Inflammatory macrophage (primary cell): ENCODE results near the gene CRY1.
A peak's percentile ranks its signal among the peaks of the same experiment; 100 is the strongest.

Experiments
- DNase-seq, 2 donors: peaks; one replicate each; pipeline ENCODE4 v3.0.0-alpha.2; 2020 to 2022
- total RNA-seq, 18 experiments: gene quantifications; one replicate each; lab custom pipeline; 2026; ENCODE audit warnings: mixed read lengths in 6 of 18, inconsistent platforms in 2 of 18; lab: John Stamatoyannopoulos, UW

Gene CRY1
- total RNA-seq: 8.0 to 24.5 (median 18.2) reads per million in 18 experiments

- DNase-seq: peak; percentile 94 to 96
Observed at GRCh38 chr12:107093417-107094182, at the start of gene CRY1. Gene CRY1, minus strand, starts transcription at chr12:107093549. Its CDS starts 588 bp downstream, at chr12:107092961.

DNA sequence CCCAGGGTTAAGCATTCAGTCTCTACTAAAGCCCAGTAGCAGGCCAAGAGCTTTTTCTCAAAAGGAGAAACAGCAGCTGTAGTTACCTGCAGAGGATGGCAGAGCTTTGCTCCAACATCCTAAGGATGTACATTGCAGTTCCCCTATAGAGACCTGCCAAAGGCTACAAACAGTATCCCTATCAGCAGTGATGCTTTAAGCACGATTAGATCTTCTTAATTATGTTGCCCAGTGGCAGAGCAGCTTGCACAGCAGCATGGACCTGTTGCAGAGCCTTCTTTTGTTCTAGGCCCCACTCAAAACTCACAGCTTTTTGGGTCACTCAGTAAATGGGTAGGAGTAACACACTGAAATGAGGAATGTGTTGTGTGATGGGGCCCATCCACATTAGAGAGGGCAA lies 46.4 kb upstream of the CRY1 start:
- DNase-seq: no peak

DNA sequence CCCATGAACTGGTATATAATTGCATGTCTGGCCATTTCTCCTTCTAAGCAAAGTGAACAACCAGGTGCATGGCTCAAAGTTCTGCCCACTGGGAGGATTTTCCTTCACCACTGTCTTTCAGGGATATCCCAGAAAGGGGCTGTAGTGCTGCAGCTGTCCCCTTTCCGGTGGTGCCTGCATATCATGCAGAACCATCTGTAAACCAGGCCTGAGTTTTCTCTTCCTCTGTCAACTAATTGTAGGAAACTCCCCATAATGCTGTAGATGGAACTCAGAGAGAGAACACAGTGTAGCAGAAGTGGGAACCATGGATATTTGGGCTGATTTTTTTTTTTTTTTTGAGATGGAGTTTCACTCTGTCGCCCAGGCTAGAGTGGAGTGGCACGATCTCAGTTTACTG lies 45.6 kb upstream of the CRY1 start:
- no peak for DNase-seq

GRCh38 chr12:107135177-107135576 lies 41.8 kb upstream of the CRY1 start:
- DNase-seq: no peak

DNA sequence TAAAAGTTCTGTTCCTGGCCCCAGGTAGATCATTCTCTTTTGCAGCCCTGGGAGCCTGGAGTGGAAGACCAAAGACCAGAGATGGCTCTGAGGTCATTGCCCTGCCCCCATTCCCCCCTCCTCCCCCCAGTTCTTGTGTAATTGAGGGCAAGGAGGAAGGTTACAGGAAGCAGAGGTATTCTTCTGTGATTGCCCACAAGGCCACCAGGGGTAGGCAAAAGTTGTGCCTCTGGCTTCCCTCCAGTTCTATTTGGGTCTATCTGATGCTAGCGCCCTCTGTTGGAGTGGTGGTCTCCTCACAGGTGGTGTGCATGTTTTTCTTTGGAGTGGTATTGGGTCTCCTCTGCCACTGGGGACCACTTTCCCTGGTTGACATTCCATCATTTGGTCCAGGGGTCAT lies 41.2 kb upstream of the CRY1 start:
- peak; percentile 34 to 39 for DNase-seq

DNA sequence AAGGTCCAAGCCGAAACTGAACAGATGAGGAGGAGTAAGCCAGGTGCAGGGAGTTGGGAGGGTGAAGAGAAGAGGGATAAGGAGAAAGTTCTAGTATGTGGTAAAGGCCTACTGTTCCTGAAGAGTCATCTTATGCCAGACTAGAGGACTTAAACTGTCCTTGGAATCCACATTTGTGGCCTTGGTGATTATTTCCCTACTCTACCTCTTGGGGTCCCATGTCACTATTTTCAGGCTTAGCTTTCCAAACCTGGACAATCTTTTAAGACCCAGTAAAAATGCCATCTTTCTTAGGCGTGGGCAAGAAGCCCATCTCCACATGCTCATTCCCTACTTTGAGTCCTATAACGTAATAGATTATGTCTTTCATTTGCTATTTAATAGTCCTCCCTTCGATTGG lies 40.1 kb upstream of the CRY1 start:
- DNase-seq: no peak

DNA sequence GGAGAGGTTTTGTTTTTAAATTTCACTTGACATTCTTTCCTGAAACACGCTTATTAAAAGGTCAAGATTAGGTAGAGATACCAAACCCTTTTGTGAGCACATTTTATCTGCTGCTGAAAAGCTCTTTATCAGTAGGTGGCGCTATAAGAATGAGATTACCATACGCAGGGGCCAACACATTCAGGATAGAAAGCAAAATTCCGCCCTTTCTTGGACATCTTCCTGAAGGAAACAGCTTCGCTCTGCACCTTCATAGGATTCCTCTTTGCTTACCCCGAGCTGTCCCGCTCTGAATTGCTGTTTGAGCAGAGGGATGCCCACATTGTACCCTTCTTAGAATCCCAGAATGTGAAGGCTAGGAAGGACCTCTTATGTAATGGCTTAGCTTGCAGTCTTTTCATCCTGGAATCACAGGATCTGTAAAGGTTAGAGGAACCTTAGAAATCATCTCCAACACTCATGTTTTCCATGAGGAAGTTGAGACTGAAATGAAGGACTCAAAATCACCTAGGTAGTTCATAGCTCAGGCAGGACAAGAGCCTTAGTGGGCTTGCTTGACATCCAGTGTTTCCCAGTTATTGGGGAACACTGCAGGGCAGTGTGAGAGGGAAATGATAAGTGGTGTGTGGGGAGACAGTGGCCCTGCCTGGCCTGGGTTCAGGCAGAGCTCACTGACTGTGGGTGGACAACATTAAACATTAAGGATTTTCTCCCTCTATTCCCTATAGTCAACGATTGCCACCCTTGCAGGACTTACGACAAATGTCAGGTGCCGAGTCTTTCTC lies 38.7 kb upstream of the CRY1 start:
- peak; percentile 42 to 50 for DNase-seq

DNA sequence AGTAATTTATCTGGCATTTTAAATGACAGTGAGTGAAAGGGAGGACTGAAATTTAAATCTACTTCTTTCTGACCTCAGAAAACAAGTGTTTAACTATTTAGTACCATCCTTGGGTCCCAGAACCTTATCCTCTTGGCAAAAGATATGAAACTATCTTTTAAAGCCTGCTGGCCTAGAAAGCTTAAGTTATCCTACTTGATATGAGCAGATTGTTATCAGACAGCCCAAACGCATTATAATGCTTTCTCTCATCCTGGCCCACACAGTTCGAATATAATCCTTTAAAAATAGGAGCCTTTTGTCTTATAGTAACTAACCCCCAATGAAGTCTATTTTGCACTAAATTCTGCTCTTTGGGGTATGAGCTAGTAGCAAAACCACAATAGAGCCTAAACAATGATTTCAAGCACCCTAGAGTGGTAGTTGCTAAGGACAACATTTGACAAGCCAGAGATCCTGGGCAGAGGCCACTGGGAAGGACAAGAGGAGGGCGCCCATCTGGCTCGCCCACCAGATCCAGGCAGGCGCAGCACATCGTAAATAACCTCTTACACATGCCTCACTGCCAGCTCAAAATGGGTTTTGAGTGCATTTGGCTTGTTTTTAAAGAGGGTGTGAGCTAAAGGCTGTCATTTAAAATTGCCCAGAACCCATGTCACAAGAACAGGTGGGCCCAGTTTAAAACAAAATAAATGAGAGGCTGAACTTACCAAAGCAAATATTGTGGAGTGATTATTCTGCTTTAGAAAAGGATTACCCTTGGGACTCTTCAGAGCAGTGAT lies 37.7 kb upstream of the CRY1 start:
- no peak for DNase-seq

DNA sequence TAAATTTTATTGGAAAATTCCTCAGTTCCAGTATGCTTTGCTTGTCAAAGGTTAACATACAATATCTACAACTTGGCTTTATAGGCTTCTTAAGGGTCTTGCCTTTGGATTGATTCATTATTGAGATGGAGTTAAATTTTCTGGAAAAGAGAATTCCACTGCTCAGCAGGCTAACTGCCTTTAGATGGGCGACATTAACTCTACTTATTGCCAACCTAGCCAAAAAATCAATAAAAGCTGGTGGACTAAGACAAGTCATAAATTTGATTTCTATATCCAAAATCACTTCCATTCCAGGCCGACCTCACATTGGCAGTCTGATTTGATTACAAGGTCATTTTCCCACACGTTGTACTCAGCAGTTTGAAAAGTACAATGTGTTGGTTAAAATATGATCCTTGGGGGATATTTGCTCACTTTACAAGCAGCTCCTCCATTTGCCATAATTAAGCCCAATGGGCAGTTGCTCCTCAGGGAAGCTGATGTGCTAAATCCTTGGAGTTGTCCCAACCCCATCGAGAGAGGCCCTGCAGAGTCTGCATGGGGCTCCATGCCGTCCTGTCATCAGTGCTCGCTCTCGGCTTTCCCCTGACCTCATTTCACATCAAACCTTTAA lies 36.1 kb upstream of the CRY1 start:
- no peak for DNase-seq

DNA sequence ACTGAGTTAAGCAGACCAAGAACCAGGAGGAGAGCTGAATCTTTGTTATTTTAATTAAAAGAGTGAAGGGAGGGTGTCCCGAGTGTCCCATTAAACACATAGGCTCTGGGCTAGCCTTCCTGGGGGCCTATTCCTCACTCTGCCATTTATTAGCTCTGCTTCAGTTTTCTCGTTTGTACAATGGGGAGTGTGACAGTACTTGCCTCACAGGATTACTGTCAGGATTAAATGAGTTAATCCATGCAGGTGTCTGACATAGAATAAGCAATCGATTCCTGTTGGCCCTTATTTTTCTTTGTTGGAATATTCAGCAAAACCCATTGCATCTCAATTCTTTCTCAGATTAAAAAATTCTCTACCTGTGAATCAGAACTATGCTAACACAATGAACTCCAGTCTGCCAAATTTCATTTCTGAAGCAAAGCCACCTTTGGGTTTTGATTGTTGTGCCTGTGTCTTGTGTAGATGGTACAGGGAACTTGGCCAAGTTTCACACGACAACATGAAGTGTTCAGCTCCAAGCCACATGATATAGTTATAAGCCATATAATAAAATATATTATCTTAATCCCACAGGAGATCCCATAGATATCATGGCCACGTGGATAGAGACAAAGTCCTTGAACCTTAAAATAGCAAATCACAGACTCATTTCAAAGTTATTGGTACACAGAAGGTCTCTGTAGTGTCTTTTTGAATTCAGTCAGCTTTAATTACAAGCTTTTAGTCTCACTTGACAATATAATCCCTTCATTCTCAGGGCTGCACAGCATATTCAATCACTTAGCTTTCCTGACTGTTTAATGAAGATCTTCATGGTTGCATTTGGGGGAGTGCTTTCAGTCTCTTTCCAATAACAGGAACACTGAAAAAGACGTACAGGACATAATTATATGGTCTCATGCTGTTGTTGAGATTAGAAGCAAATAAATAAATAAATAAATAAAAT lies 34.4 kb upstream of the CRY1 start:
- DNase-seq: no peak

- DNase-seq: peak in 1 of 2 donors; percentile 16
Observed at GRCh38 chr12:107126796-107127481, 33.6 kb upstream of the CRY1 start.

DNA sequence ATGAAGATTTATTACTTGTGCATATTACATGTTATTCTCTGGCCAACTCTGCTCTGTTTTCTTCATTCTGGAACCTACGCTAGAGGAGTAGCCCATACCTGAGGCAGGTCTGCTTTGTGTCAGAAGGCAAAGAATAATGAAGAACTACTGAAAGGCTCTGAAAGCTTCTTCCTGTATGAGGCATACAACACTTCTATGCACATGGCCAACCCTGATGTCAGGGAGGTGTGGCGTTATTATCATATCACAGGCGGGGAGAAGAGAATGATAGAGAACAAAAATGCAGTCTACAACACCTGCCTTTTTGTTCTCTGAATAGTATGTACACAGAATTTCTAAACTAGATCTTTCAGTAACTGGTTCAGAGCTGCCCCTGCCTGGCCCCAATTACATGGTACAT lies 32.5 kb upstream of the CRY1 start:
- DNase-seq: no peak

DNA sequence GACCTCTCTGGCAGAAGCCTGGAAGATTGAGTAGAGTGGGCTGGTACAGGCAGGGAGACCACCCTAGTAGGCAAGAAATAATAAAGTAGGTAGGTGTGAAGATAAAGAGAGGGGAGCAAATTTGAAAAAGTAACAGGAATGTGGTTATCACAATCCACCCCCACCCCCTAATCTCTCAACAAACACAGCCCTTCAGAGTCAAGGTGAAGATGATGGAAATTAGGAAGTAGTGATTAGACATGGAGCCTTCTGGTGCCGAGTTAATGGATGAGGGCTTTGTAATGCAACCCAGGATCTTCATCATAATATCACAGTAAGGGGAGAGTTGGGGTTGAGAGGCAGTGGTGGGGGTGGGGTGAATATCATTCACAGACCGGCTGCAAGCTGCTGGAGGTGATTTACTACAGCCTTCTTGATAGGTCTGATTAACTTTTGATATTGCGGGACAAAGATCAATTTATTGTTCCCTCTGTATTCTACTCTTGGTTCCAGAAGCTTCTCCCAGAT lies 29.2 kb upstream of the CRY1 start:
- DNase-seq: no peak

DNA sequence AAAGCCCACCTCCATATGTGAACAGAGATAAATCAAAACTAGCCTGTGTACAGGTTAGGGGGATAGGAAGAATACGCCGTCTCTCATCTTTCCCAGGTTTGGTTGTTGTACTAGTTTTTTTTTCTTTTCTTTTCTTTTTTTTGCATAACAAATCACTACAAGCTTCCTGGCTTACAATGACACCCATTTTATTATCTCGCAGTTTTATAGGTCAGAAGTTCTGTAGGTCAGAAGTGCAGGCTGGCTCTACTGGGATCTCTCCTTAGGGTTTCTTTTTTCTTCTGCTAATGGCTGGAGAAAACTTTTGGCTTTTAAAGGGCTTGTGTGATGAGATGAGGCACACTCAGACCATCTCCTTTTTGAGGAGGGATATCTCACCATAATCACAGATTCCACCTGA lies 25.7 kb upstream of the CRY1 start:
- no peak for DNase-seq

DNA sequence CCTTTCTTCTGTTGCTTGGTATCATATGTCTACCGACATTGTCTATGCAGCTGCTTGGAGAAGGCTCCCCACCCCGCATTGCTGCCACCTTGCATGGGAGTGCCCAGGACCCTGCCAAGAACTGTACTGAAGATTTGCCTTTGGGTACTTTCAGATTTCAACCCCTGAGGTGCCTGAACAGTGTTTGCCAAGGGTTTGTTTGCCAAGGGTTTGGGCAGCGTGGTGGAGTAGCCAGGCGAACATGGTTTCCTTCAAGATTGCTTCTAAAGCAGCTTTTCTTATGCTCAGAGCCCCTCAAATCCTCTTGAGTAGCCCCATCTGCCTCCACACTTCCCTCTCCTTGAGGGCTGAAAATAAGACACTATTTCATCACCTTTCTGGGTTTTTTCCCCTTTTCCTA lies 25.3 kb upstream of the CRY1 start:
- DNase-seq: no peak

- no peak for DNase-seq
Observed at GRCh38 chr12:107115119-107115518, 21.8 kb upstream of the CRY1 start.

GRCh38 chr12:107111314-107111713 lies 18.0 kb upstream of the CRY1 start:
- DNase-seq: no peak

- no peak for DNase-seq
Observed at GRCh38 chr12:107109726-107110719, 16.7 kb upstream of the CRY1 start.

- no peak for DNase-seq
Observed at GRCh38 chr12:107108995-107109508, 15.7 kb upstream of the CRY1 start.
